ENCODE measurements around the gene POF1B. TPM values are rescaled to one million over a fixed set of nuclear protein-coding genes. Genes with fewer than 3 reads are reported as not detected.

POF1B gene
- total and polyA plus RNA-seq, 2 donors (not counting 3 experiments of a cell fraction or from before 2014, with no cell fraction given) = 0.20 TPM; not detected in 1

GRCh38 chrX:85429066-85429465 is 49.6 kb upstream of the POF1B start:
- Histone ChIP-seq H3K9me1 (replicated peaks; ENCODE audit: control insufficient read depth, extremely low read depth, insufficient read depth, low read length) (no peaks in the 10 kb centered on the region), H3K9ac (replicated peaks; ENCODE audit: extremely low read depth, insufficient read depth, low read length) (no peak overlapping the region), H3K27me3 (ENCODE audit: control insufficient read depth in 2 of 2, insufficient read depth in 2 of 2, low read length in 2 of 2) (no peaks in the 10 kb centered on the region), H3K4me3 (replicated peaks in 1 of 3; ENCODE audit: insufficient read depth in 1 of 3, low read depth in 1 of 3, low read length in 3 of 3) (no peak overlapping the region), H3K27ac (ENCODE audit: insufficient read depth, low read depth, low read length) (no peak overlapping the region), H3K4me1 (ENCODE audit: control insufficient read depth, extremely low read depth, insufficient read depth, low read length) (no peaks in the 10 kb centered on the region), H3K9me3 (replicated peaks; ENCODE audit: control insufficient read depth, insufficient read depth, low read length) (no peaks in the 10 kb centered on the region), H2AFZ (ENCODE audit: low read depth, low read length) (no peak overlapping the region), H3K4me2 (ENCODE audit: insufficient read depth, low read length) (no peak overlapping the region), H3K79me2 (ENCODE audit: control insufficient read depth, insufficient read depth, low read length) (no peaks in the 10 kb centered on the region), H4K20me1 (replicated peaks; ENCODE audit: control insufficient read depth, extremely low read depth, insufficient read depth, low read length) (no peaks in the 10 kb centered on the region), H3K36me3 (ENCODE audit: control insufficient read depth in 2 of 2, extremely low read depth in 1 of 2, insufficient read depth in 2 of 2, low read length in 2 of 2) (no peaks in the 10 kb centered on the region)
- ChIA-PET CTCF (no interaction called here), POLR2A (no interaction called here)
- TF ChIP-seq POLR2AphosphoS5 (IDR thresholded peaks at IDR 0.05; ENCODE audit: insufficient read depth, low read depth, low read length) = no peak
- TF ChIP-seq GATA2 (IDR thresholded peaks at IDR 0.05; ENCODE audit: insufficient read depth, insufficient read length, low read depth, low read length) = no peak
- TF ChIP-seq FOS (IDR thresholded peaks at IDR 0.05; ENCODE audit: borderline replicate concordance, insufficient read depth, low read length) = no peak
- no peak for TF ChIP-seq CTCF (IDR thresholded peaks at IDR 0.05; ENCODE audit: extremely low read depth in 1 of 2, insufficient read depth in 1 of 2, low read depth in 1 of 2, low read length in 2 of 2)
- TF ChIP-seq POLR2A (IDR thresholded peaks at IDR 0.05; ENCODE audit: low read depth, low read length) = no peak
- no peak for TF ChIP-seq MYC (IDR thresholded peaks at IDR 0.05; ENCODE audit: low read depth, low read length)
- no peak for TF ChIP-seq JUN (IDR thresholded peaks at IDR 0.05; ENCODE audit: borderline replicate concordance, insufficient read depth, insufficient read length, low read depth)
- TF ChIP-seq MAX (IDR thresholded peaks at IDR 0.05; ENCODE audit: insufficient read depth, insufficient read length) = no peak
- TF ChIP-seq EZH2 (IDR thresholded peaks at IDR 0.05; ENCODE audit: borderline replicate concordance, low read depth, low read length, severe bottlenecking) = no peak
- dilution Hi-C loops (cut with MboI; ENCODE audit: extremely low pct_ligation_motif_present, low sequenced_read_pairs) (no loop called here), intact Hi-C loops (cut with micrococcal nuclease) (no loop called here)
- no peak for FAIRE-seq
- DNase-seq (ENCODE audit: low read depth, low spot score) = no peak
- no TSS peak for BruUV-seq (replicated peaks)

All from endothelial cell of umbilical vein (primary cell).